Osteocyte (in vitro differentiated cells): ENCODE measurements around the gene DDN. TPM values are rescaled to one million over a fixed set of nuclear protein-coding genes. Genes with fewer than 3 reads are reported as not detected.

ENCODE experiments used
- DNase-seq: peaks from one replicate; pipeline ENCODE4 v3.0.0; 2021; ENCODE audit warnings: mixed read lengths; ENCODE audit not compliant: unreplicated experiment; ENCODE audit errors: extremely low spot score
- H3K27ac Mint-ChIP-seq: one replicate; pipeline ENCODE4 v1.8.0; 2021; ENCODE audit warnings: mild to moderate bottlenecking, mixed read lengths; ENCODE audit not compliant: unreplicated experiment
- H3K27me3 Mint-ChIP-seq: one replicate; pipeline ENCODE4 v1.8.0; 2021; ENCODE audit warnings: mixed read lengths; ENCODE audit not compliant: unreplicated experiment
- H3K36me3 Mint-ChIP-seq: one replicate; pipeline ENCODE4 v1.8.0; 2021; ENCODE audit warnings: mixed read lengths; ENCODE audit not compliant: unreplicated experiment
- H3K4me1 Mint-ChIP-seq: one replicate; pipeline ENCODE4 v1.8.0; 2021; ENCODE audit warnings: mixed read lengths; ENCODE audit not compliant: unreplicated experiment
- H3K4me3 Mint-ChIP-seq: one replicate; pipeline ENCODE4 v1.8.0; 2021; ENCODE audit warnings: mild to moderate bottlenecking, moderate library complexity, mixed read lengths; ENCODE audit not compliant: unreplicated experiment
- H3K9me3 Mint-ChIP-seq: one replicate; pipeline ENCODE4 v1.8.0; 2021; ENCODE audit warnings: mixed read lengths; ENCODE audit not compliant: unreplicated experiment
- total RNA-seq: library from RNA; stranded (reverse); gene quantifications from 2 replicates; pipeline ENCODE4 v1.2.1, GENCODE V29; 2021
- TF ChIP-seq, protein P1 (sequence below): fragments of 200-600 bp; sonication (generic); IDR thresholded peaks from 2 replicates; pipeline ENCODE4 v1.5.0; 2021; ENCODE audit warnings: antibody characterized with exemption, mild to moderate bottlenecking, moderate library complexity

Gene DDN
- total RNA-seq, 1 donor from 2014 or later, result 0.08 TPM

DNA sequence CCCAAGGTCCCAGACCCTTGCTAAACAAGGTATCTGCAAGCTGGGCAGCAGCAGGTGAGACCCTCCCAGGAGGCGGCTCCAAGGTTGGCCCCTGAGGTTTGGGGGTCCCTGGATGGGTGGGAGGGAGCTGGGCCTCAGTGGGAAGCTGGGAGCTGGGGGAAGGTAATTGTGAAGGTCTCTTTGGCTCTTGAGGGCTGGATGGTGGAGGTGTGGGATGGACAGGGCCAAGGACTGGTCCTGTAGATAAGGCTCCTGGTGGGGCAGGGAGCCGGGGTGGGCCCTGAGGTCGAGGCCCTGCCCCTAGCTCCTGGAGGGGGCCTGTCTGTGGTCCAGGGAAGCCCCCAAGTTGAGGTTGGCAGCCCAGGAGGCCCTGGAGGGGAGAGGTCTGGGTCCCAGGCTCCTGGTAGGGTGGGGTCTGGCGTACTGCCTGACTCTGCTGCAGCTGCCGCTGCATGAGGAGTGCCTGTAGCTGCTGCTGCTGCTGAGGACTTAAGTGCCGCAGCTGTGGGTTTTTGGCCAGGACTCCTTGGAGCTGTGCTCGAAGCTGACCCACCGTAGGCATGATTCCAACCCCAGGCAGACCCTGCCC, 32.5 kb upstream of the DDN start:
- H3K36me3 Mint-ChIP-seq, result peaks cover 31% of the 10 kb centered on the region
- H3K27me3 Mint-ChIP-seq, result no peaks in the 10 kb centered on the region
- no peak overlapping the region for H3K4me3 Mint-ChIP-seq
- no peak for DNase-seq
- H3K27ac Mint-ChIP-seq, result no peak overlapping the region
- no peaks in the 10 kb centered on the region for H3K4me1 Mint-ChIP-seq
- TF ChIP-seq, protein P1, sequence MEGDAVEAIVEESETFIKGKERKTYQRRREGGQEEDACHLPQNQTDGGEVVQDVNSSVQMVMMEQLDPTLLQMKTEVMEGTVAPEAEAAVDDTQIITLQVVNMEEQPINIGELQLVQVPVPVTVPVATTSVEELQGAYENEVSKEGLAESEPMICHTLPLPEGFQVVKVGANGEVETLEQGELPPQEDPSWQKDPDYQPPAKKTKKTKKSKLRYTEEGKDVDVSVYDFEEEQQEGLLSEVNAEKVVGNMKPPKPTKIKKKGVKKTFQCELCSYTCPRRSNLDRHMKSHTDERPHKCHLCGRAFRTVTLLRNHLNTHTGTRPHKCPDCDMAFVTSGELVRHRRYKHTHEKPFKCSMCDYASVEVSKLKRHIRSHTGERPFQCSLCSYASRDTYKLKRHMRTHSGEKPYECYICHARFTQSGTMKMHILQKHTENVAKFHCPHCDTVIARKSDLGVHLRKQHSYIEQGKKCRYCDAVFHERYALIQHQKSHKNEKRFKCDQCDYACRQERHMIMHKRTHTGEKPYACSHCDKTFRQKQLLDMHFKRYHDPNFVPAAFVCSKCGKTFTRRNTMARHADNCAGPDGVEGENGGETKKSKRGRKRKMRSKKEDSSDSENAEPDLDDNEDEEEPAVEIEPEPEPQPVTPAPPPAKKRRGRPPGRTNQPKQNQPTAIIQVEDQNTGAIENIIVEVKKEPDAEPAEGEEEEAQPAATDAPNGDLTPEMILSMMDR, result no peak
- no peaks in the 10 kb centered on the region for H3K9me3 Mint-ChIP-seq

DNA sequence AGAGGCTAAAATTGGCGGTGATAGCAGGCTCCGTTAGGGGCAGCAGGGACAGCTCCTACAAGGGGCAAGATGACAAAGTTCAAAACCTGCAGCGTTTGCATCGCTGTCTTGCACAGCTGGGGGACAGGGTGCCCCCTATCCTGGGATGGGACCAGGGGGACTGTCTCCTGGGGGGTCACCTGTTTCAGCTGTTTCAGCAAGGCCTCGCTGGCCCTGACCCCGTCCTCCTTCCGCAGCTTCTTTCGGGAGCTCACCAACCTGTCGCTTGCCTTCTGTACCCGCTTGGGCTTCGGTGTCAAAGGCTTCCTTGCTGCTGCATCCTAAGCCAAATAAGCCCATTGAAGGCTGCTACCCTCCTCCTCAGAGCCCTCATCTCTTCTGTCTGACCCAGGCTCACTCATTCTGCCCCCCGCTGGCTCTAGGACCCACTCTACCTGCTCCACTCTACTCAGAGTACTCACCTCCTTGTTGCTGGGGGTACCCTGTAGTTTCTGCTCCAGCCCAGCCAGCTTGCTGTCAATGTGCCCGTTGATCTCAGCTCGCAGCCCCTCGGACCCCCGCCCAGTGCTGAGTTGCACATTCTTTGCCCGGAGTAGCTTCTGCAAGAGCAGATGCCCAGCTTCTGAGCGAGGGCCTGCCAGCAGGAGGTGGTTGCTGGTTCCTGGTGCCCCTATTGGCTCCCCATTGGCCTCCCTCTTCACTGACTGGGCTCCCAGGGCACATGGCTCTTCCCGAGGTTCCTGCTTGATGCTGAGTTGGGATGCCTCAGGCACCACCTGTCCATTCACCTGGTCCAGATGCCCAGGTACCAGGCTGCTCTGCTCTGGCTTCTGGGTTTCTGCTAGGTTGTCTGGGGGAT, 31.8 kb upstream of the DDN start:
- H3K4me1 Mint-ChIP-seq, result no peaks in the 10 kb centered on the region
- peak; percentile 80 for DNase-seq

DNA sequence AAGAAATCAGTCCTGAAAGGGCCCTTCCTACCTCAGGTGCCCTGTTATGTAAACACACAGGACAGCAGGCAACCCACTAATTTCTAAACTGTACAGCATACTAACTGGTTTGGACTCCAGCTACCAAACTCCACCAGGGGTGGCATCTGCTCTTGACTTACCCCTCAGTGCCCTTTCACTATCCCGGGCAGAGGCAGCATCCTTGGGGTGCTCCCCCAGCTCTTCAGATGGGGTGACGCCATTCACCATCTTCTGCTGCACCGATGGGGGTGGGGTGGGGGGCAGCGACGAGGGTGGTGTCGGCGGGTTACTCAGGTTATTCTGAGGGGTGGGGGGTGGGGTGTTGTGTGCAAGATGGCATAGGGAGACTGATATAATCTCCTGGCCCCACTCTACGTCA, 30.9 kb upstream of the DDN start:
- no peaks in the 10 kb centered on the region for H3K27me3 Mint-ChIP-seq
- H3K27ac Mint-ChIP-seq, result no peak overlapping the region
- TF ChIP-seq, protein P1, result no peak
- H3K4me3 Mint-ChIP-seq, result no peak overlapping the region
- no peak for DNase-seq
- peaks cover 30% of the 10 kb centered on the region for H3K36me3 Mint-ChIP-seq
- H3K9me3 Mint-ChIP-seq, result no peaks in the 10 kb centered on the region
- H3K4me1 Mint-ChIP-seq, result no peaks in the 10 kb centered on the region

More for the DNA sequence above, 31.8 kb upstream of the DDN start:
- no peaks in the 10 kb centered on the region for H3K27me3 Mint-ChIP-seq
- H3K27ac Mint-ChIP-seq, result no peak overlapping the region
- TF ChIP-seq, protein P1, result no peak
- no peaks in the 10 kb centered on the region for H3K9me3 Mint-ChIP-seq
- H3K4me3 Mint-ChIP-seq, result no peak overlapping the region
- H3K36me3 Mint-ChIP-seq, result peaks cover 28% of the 10 kb centered on the region

DNA sequence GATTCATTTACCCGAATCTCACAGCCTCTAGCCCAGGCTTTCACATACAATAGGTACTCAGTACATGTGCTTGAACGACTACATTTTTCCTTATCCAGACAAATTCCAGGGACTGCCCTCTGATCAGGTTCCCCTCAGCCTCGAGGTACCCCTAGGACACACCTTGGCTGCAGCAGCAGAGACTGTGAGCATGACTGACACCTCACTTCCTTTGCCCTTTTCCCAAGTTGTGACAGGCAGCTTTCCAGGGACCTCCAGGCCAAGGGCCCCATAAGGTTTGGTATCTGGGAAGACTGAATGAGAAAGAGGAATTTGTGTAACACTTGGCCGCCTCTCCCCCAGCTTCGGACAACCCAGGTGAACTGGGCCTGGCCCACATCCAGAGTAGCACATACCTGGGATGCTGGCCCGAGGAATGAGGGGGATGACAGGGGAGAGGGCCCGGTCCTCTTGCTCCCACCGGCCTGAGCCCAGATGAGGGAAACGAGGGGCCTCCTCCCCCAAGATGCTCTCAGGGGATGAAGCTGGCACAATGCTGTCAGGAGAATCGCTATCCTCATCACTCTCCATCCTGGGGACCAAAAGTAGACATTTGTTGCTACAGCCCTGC, 29.6 kb upstream of the DDN start:
- TF ChIP-seq, protein P1, result no peak
- H3K27me3 Mint-ChIP-seq, result no peaks in the 10 kb centered on the region
- no peak overlapping the region for H3K4me3 Mint-ChIP-seq
- H3K36me3 Mint-ChIP-seq, result peaks cover 31% of the 10 kb centered on the region
- DNase-seq, result peak; percentile 71
- H3K4me1 Mint-ChIP-seq, result no peaks in the 10 kb centered on the region
- H3K27ac Mint-ChIP-seq, result no peak overlapping the region
- no peaks in the 10 kb centered on the region for H3K9me3 Mint-ChIP-seq
